RPMI7951 (cell line): ENCODE data around the gene MEIS2. TPM values are rescaled to one million over a fixed set of nuclear protein-coding genes. Genes with fewer than 3 reads are reported as not detected.
A peak's percentile ranks its signal among the peaks of the same experiment; 100 is the strongest.

Experiments
- DNase-seq: peaks from one replicate; pipeline ENCODE4 v3.0.0-alpha.2; 2012; ENCODE audit warnings: low read depth
- total RNA-seq: library from RNA; depleted of rRNA; stranded (reverse); fragments of >200 nt; shearing (Covaris generic); gene quantifications from 2 replicates; pipeline ENCODE4 v1.2.3, GENCODE V29; 2014

The MEIS2 gene
- total RNA-seq, 1 experiment from 2014 or later = 21.5 TPM

- no peak for DNase-seq
Observed at GRCh38 chr15:36879568-36880222, 220.7 kb downstream of the MEIS2 start.

DNA sequence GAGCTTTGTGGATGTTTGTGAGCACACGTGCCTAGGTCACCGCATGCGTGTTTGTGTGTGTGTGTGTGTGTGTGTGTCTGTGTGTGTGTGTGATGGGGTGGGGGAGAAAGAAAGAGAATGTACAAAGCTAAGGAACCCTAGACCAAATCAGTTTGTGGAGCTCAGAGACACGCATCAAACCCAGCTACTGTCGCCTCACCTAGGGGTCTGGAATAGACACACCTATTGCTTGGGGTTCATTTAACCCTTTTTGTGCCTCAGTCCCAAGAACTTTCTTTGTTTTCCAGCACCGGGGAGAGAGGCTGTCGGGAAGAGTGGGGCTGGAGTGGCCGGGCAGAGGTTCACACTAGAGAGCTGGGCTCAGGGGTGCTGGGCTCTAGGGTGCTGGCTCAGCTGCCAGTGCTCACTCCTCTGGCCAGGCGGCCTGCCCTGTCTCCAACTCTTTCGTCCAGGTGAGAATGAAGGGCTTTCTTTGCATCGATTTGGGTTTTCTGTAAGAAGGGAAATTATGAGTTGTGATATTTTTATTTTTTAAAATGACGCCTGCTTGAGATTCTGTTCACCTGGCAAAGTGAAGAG lies 221.6 kb downstream of the MEIS2 start:
- no peak for DNase-seq

DNA sequence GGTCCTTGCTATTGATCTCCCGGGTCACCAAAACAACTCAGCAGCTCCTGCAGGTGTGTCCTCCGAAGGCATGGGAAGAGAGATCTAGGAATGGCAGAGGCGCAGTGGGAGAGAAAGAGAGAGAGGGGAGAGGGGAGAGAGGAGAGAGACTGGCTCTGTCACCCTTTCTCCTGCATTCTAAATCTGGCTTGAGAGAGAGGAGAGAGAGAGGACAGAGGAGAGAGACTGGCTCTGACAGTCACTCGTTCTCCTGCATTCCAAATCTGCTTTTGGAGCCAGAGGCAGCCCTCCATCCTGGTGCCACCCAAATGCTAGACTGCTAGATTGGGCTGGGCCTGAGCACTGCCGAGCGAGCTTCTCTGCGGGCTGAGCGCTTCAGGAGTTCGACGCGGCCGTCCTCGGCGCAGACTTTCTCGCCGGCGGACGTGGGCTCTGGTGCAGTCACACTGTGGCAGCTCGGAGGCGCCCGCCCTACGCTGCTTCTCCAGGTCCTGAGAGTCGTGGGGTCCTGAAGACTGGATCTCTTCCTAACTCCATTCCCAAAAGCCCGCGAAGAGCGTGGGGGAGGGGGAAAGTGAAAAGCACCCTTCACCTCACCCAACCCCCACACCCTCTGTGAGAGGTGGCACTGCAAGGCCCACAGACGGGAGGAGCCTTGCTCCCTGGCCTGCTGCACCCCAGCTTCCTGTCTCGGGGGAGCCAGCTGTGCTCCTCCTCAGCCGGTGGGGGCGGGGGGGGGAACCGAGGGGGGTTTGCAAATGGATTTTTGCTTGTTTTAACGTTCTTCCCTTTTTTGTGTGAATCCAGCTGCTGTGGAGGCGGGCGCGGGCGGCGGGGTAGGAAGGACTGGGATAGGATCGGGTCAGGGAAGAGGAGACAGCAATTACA lies 222.3 kb downstream of the MEIS2 start:
- no peak for DNase-seq

DNA sequence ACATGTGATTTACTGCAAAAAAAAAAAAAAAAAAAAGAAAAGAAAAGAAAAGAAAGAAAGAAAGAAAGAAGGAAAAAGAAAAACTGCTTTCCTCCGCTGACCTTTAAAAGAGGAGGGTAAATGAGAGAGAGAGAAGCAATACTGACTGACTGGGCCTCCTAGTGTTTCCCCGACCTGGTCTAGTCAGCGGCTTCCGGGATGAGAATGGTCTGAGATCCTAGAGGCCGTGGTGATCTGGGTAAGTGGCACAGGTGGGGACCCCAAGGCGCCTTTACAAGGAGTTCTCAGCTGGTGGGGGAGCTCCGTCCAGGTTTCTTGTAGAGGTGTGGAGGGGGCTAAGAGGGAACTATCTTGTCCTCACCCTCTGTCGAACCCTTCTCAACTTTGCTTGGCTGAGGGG lies 223.1 kb downstream of the MEIS2 start:
- no peak for DNase-seq

DNA sequence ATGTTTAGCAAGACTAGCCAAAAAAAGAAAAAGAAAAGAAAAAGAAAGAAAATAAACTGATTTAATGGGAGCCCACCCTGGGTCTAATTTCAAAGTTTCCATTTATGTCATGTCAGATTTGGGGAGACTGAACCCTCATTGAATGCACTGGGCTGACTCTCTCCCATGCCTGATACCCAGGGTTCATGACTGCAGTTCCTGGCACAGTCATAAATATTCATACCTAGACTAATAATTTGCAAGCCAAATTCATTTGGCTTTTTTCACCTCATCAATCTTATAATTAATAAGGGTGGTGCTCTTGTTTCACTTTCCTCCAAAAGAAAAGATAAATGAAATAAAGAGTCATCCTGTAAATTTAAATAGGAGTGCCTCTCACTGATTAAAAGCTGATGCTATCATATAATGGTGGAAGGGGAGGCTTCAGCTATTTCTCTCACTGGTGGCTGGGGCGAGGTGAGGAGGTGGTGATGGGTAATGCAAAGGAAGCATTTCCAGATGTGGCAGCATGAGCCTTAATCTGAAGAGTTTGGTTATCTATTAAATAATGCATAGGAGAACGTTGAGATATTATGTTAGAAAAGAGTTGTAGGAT lies 224.5 kb downstream of the MEIS2 start:
- no peak for DNase-seq

- no peak for DNase-seq
Observed at GRCh38 chr15:36874930-36875329, 225.4 kb downstream of the MEIS2 start.

DNA sequence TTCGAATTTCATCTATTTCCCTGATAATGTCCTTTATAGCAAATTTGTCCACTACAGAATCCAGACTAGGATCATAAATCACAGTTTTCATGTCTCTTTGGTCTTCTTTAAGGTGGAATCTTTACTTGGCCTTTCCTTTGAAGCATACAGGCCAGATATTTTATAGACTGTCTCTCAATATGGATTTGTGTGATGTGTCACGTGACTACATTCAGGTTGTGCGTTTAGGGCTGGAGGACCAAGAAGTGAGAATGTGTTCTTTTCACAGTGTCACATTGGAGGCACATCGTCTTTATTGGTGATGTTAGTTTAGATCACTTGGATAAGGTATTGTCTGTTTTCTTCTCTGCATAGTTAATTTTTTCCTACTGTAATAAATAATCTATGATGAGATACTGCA lies 232.9 kb downstream of the MEIS2 start:
- DNase-seq = no peak

DNA sequence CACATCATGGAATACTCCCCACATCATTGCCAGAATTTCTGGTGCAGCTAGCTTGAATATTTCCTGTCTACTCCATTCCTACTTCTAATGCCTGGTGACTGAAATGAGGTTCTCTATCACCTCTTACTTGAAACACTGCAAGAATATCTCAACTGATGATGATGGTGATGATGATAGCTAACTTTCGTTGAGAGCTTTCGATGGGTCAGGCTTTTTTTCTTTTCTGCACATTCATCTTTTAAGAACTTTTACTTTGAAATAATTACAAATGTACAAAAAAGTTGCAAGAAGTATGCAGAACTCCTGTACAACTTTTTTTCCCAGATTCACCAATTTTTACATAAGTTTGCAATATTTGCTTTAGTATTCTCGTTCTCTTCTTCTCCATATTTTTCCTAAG lies 233.5 kb downstream of the MEIS2 start:
- no peak for DNase-seq

DNA sequence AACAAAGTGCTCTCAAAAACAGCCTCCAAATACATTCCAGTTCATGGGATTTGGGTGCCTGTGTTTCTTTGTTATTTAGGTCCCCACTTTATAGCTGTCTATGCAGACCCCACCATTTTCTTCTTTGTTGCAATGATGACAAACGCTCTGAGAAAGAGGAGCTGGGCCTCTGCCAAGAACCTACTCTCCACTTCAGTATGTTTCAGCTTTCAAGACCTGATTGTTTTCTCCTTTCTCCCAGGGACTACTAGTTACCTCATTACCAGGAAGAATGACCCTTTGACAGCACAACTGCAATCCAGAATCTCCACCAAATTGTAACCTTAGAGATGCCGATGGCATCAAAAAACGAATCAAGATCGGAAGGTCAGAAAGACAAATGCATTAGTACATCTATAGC lies 236.8 kb downstream of the MEIS2 start:
- DNase-seq = no peak

GRCh38 chr15:36860792-36861191 lies 239.6 kb downstream of the MEIS2 start:
- no peak for DNase-seq

GRCh38 chr15:36858423-36858822 lies 241.9 kb downstream of the MEIS2 start:
- no peak for DNase-seq

- no peak for DNase-seq
Observed at GRCh38 chr15:36856339-36856973, 243.9 kb downstream of the MEIS2 start.

GRCh38 chr15:36850864-36851263 lies 249.5 kb downstream of the MEIS2 start:
- DNase-seq = no peak

DNA sequence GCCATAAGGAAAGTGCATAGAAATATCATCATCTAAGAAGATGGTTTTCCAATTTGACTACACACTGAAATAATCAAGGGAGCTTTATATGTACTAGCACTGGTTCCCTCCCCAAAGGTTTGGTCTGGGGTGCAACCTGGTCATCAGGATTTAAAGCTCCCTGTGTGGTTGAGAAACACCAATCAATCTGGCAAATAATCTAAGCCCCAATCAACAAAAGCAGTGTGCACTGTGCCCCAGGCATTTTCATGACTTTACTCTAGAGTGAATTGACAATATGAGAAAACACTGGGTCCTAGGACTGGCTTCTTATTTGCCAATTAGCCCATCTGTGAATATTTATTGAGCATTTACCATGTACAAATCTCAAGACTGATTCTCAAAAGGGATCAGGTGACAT lies 255.1 kb downstream of the MEIS2 start:
- DNase-seq = no peak

- peak; percentile 20 for DNase-seq
Observed at GRCh38 chr15:36844534-36844998, 255.8 kb downstream of the MEIS2 start.

DNA sequence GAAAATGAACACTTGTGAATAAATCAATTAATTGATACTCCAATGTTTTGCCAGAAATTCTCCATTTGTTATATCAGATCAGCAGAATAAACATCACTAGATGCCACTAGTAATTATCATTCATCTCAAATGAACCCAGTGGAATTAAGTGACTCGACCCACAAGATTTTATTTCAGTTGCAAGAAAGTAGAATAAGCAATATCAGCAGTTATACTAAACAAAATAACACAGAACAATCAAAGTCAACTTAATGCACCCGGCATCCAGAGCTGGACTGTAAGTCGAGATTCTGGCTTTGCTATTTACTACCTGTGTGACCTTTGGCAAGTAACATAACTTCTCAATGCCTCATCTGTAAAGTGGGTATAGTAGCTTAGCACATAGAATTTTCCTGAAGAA lies 256.5 kb downstream of the MEIS2 start:
- no peak for DNase-seq

GRCh38 chr15:36841193-36841592 lies 259.2 kb downstream of the MEIS2 start:
- DNase-seq = no peak
